DMS53 (cell line): ENCODE data around the gene HAL.

ENCODE experiments used
- DNase-seq: peaks from one replicate; lab custom pipeline; 2025; lab: John Stamatoyannopoulos, UW

Gene HAL

DNA sequence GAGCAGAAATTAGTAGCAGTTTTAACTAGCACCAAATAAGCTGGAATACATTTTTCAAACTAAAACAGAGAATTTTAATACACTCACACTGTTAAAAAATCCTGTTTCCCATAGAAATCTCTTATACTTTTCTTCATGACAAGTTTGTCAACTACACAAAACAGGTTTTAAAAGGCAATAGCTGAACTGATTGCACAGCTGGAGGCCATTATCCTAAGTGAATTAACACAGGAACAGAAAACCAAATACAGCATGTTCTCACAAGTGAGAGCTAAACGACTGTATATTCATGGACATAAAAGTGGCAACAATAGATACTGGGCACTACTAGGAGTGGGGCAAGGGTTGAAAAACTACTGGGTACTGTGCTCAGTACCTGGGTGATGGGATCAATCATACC, 11.6 kb upstream of the HAL start:
- DNase-seq, result no peak

DNA sequence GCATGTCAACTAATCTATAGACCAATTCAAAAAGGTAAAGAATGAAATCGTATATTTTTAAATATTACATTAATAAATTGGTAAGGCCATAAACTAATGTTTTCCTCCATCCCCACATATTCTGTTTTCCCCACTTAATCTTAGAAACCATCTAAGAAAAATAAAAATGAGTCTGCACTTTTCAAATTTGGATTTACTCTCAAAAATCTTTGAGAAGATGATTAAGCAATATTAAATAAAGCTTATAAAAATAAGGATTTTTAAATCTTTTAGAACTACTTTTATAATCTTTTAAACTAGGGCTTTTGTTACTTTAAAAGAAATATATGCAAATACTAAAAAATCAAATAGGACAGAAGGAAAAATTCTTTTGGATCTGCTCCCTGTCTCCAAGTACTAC, 10.6 kb upstream of the HAL start:
- DNase-seq, result no peak

DNA sequence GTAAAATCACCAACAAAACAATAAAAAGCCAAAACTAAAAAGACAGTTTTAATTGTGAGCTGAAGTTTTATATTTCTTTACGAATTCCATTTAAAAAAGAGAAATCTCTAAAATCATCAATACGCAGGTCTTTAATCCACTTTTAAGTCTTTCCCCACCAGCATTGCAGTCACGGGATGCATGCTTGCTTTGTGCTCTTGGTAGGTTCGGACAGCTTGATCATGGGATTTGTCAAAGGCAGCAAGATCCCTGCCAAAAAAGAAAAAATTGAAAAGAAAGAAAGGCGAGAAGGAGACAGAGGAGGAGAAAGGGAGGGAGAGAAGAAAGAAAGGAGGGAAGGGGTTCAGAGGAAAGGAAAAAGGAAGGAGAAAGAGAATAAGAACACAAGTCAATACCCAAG, 4.7 kb upstream of the HAL start:
- no peak for DNase-seq

DNA sequence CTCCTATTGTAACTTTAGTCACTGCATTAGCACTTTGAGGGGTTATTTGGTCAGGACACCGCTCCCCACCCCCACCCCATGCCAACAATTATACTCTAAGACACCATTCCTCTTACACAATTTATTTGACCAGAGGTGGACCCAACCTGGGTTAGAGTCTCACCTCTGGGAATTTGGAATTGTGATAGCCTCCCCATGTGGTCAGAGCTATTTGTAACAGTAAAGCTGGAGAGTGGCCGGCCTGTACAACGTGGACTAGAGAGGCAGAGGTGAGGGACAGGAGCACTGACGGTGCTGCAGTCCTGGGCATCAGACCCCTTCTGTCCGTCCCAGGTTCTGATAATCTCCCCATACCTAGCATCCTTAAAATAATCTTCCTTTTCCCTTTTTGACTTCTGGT, 3.3 kb upstream of the HAL start:
- no peak for DNase-seq

DNA sequence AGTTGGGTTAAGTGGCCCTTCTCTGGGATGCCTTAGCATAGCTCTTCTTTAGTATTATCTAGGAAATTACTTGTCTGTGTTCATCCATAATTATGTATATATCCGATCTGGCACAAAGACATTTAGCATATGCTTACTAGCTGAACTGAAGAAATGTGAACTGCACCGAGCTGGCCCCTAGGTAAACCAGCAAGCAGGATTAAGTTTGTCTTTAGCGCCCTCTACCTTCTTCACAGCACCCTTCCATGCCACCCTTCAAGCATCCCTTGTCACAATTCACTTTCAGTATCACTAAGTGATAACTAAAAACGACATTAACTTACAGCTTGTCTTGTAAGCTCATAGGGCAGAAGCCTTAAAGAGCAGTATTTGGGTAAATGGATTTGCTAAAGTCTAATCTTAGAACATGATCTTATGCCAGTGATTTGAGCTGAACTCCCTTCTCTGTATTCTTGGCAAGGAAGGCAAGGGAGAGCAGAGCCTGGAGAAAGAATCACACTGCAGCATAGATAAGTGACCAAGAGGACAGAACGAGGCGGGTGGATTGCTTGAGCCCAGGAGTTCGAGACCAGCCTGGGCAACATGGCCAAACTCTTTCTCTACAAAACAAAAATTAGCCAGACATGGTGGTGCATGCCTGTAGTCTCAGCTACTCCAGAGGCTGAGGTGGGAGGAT, 2.6 kb upstream of the HAL start:
- DNase-seq, result peak; percentile 90

DNA sequence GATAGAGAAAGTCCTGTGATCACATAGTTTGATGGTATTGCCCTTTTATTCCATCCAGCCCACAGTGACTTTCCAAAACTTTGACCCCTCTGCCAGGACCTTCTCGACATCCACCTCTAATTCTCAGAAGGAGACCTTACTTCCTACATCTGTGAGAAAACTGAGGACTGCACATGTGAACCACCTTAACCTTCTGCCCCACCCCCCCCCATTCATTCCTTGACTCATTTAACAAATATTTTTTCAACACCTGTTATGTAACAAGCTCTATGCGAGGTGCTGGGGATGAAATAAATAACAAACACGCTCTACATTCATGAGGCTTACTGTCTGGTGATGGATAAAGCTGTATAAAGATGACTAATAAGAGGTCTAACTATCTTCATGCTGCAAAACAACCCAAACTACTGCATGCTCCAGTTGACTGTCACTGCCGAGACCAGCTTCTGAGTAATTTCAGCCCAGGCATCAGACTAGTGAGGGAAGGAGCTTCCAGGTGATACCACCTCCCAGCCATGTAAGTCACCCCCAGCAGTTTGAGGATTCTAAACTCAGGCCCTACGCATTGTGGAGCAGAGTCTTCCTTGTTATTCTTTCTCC, 1.9 kb upstream of the HAL start:
- DNase-seq, result peak; percentile 36

DNA sequence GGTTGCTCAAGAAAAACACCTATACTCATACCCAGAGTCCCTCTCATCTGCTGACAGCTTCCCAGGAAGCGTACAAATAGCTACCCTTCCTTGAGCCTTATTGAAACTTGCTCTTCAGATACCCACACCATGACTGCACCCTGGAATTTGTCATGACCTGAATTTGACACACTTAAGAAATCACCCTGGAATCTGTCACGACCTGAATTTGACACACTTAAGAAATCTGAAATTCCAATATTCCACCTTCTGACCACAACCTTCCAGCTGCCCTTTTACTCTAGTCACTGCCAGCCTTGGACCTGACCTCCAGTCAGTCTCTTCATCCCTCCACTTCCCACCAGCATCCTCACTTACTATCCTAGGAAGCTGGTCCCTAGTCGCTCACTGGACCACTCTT, 1.1 kb upstream of the HAL start:
- no peak for DNase-seq

DNA sequence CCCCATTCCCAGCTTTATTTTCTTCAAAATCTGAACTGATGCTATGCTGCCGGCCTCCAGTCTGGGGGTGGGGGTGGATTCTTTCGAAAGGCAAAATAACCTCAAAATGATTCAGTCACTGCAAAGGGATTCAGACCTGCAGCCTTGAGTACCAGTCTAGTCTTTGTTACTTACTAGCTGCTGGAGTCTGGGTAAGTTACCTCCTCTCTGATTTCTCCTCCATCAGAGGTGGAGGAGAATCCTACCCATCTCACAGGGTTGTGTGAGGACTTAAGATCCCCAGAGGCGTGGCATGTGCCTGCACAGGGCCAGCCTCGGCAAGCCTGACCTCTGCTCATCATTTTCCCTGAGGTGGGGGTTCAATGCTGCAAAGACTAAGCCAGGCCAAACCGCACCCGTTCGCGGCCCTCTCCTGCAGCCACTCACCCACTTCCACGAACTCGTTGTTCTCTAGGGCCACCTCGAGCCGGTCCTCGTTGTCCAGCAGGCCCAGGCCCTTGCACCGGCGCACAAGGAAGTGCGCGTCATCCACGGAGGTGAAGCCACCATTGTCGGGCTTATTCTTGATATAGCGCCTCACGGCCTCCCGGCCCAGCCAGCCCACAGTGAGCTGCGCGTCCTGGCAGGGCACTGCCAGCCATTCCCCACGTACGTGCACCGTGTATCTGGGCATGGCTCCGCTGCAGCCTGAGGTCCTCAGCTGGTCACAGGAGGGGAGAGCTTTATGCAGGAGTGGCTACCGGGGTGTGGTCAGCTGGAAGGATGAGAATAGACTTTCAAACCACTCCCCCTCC, 709 bp downstream of the HAL start:
- peak; percentile 58 for DNase-seq

DNA sequence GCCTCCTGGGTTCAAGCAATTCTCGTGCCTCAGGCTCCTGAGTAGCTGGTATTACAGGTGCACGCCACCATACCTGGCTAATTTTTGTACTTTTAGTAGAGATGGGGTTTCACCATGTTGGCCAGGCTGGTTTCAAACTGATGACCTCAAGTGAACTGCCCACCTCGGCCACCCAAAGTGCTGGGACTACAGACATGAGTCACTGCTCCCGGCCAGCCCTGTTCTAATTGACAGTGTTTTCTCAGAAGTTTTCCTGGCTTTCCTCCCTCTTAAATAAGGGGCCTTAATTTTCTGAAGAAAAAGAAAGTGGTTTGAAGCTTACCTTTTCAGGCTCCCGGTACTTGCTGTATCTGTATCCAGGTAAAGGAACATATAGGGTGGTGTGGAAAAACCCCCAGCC, 1.7 kb downstream of the HAL start:
- DNase-seq, result no peak

DNA sequence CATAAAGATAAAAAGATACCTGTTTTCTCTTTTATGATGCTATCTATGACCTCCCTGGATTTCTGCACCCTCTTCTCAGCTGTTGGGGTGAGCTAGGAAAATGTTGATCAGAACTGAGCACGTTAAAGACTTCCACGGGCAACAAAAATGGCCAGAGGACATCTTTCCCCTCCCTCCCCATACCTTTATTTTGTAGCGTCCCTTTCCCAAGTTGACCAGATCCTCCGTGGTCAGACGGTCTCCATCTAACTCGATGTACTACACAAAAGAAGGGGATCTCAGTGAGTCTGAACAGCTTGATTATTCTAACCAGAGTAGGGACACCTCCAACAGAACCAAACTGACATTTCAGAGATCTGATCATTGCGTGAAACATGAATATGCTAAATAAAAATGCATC, 2.2 kb downstream of the HAL start:
- DNase-seq, result no peak

DNA sequence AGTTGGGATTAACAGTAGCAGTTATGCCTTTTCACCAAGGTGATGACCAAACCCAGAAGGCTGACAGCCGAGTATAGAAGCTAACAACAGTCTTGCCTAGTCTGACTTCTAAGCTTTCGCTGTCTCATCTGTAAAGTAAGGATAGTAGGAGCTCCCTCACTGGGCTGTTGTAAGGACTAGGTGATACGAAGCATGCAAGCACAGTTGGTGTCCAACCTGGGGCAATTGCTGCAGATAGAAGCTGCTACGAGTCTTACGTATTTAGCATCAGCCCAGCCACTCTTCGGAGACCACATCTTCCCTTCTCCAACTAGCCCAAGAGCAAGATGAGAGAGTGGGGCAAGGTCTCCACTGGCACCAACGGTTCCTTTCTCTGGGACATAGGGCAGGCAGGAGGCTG, 6.0 kb downstream of the HAL start:
- no peak for DNase-seq

DNA sequence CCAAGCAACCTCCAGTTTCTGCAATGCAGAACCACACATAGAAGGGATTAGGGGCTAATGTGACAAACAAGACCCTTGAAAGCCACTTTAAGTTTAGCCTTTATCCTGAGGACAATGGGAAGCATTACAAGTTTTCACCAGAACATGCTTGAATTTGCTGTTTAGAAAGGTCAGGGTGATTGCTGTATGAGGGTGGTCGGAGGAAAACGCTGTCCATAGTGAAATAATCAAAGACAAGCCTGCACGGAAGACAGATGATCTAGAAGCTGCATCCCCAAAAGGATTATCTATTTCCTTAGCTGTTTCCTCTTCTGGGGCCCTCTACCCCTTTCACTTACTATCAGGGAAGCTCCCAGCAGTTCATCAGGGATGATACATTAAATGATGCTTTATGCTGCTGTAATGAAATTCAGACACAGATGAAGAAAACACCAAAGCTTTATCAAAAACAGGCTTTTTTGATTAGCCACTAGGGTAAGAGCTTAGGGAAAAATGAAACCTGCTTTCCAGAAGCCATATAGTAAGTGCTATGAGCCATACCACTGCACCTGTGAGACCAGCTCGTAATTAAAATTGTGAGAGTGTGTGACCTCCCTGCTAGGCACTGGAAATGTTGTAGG, 6.5 kb downstream of the HAL start:
- DNase-seq, result no peak

DNA sequence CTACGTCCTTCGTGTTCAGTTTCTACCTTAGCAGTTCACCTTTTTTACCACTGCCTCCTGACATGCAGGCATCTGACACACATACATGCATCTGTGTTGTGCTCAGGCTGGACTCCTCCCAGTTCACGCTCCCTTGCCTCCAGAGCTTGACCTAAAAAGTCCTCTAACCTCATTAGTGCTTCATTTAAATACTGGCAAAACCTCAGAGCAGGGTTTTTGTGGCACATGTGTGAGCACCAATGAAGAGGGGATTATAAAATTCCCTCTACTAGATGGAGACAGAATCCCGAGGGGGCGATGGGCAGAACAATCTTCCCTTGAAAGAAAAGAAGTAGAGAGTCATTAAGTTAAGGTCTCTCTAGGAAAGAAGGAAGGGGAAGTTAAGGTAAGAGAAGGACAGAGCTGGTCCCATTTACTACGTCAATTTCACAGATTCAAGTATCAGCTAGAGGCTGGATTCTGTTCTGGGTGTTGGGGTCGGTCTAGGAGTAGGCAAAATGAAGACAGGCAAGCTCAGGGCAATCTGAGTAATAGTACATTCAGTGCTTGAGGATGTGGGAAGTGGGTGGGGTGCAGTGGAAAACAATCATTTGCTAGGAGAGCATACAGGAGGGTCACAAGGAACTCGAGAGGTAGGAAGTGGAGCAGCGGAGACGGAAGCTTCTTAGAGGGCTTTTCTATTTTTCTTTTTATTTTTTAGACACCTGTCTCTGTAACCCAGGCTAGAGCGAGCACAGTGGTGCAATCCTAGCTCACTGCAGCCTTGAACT, 7.5 kb downstream of the HAL start:
- DNase-seq, result no peak

DNA sequence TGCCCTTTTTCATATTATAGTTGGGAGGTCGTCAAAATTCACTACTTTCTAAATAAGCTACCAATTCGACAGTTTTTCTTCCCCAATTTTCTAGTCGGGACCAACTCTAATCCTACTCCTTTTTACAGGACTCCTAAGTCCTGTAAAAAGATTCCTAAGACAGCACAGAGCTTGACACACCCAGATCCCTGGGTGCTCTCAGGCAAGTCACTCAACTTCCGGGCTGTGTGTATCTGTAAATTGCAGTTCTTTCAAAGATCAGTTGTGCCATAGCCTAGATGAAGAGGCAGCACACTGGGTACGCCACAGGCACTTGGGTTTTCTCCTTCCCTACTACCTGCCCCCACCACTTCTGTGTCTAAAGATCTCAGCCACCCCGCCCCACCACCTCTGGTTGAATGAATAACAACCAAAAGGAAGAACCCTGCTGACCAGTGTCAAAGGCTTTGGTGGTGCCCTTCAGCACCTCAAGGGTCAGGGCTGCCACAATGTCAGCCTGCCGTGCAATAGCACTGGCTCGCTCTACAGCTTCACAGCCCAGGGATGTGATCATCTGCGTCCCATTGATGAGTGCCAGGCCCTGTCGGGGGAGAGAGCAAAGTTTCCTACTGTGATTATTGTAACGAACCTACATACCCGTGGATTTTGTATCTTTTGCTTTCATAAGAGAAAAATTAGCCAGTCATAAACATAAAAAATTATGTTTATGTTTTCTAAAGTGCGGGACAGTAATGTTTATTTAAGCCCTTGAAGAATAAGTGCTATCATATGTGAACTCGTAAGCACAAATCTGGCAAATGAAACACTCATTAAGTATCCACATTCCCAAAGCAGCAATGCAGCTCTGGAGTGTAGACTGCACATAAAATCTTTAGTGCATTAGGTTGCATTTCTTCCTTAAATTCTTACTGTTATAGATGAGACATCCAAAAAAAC, 9.2 kb downstream of the HAL start:
- no peak for DNase-seq

DNA sequence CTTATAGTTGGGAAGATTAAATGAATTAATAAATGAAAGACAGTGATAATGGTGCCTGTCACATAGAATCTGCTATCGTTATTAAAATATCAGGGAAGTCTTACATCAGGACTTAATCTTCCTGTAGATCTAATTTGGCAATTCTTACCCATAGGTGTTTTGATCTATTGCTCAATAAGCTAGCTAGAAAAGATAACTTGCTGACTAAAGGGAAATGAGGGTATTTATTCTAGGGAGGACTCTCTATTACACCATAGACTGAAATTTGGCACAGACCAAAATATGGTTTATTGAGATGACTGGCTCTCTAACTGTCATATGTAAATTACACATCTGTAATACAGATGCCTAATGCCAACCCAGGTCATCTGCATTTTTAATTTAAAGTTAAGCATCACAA, 11.5 kb downstream of the HAL start:
- no peak for DNase-seq

DNA sequence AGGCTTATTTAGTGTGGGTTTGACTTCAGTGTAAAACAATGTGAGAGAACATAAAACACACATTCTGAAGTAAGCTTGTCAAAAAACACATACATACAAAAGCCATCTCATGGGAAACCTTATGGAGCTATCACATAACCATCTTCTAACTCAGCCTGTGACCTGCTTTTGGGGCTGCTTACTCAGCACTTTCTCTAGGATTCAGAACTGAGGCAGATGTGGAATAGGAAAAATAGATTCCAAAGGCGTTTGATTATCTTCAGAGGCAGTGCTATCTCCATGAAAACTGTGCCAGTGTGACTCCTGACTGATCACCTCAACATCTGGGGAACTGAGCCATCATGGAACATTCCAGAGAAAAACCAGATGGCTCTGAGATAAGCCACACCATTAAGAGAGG, 13.5 kb downstream of the HAL start:
- no peak for DNase-seq

DNA sequence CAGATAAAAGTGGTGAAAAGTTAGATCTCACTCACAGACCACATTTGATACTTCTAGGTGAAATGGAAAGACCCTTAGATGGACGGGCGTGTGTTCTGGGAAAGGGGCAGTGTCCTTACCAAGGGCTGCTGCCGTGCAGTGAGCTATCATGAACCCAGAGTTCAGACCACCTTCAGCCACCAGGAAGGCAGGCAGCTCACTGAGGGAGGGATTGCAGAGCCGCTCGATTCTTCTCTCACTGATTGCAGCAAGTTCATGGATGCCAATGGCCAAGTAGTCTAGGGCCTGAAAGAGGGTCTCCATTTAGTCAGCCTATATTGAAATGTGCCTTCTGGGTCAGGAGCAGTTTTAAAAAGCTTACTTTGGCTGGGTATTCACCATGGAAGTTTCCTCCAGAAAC, 15.7 kb downstream of the HAL start:
- no peak for DNase-seq

DNA sequence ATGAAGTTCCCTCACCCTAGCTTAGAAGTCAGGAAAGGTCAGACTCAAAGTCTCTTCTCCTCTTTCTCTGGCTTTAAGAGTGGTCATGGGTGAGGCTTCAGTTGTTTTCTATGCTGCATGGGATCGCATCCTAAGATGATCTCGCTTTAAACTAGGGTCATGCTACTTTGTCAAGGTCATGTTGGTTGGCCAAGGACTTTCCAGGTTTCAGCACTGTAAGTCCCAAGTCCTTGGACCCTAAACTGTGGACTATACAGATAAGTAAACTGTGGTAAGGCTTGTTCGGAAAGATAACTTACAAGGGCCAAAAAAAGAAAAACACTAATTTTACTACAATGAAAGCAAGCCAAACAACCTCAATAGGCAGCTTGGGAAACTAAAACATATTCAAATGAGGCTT, 17.4 kb downstream of the HAL start:
- DNase-seq, result no peak

DNA sequence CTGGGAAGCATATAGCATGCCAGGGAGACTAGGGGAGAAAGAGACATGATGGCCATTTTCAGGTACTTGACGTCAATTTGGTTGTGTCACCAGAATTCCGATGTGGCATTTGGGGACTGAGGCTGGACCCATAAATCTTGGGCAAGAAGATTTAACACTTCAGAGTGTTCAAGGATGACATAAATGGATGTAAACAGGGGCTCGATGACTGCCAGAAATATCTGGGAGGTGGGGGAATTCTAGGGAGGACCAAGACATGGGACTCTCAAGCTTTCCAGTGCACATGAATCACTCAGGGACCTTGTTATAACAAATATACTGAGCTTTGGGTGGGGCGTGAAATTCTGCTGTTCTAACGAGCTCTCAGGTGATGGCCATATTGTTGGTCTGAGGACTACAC, 17.8 kb downstream of the HAL start:
- no peak for DNase-seq

DNA sequence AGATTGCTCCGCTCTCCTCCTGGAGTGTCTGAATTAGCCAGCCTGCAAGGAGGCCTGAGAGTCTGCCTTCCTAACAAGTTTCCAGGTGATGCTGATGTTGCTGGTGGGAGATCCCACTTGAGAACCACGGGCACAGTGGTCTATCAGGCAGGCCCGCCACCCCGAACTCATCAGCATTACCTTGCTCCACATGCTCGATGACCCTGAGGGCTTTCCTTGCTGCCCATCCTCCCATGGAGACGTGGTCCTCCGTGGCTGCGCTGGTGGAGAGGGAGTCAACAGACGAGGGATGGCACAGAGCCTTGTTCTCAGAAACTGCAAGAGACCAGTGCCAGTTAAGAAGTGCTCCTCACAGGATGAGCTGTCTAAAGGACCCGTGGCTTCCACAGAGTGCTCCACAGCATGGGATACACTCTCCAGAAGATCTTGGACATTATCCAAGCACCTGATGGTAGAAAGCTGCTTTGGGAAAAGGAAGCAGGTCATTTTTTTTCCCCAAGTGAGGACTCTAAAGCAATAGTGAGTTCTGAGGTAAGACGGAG, 18.3 kb downstream of the HAL start:
- DNase-seq, result no peak

DNA sequence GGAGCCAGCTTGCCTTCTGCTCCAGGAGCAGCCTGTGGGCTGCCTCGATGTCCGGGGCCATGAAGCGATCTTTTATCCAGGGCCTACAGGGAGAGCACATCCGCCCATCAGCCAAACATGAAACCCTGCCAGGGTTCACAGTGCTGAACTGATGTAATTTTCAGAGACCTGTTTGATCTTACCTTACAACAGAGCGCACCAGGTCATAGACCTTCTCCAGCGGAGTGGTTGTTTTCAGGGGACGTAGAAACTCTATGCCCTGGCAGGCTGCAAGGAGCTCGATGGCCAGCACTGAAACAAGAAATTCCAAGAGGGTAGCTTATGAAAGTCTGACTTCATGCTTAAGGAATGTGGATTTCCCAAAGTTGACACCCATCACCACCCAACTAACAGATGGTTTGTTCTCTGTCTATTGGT, 19.7 kb downstream of the HAL start:
- no peak for DNase-seq
